Measurements from ENCODE around the gene TPI1.
"Not testable (repeated sequence)": the region's sequence is repeated elsewhere in the genome, so short reads cannot be mapped to it uniquely, and the experiment has no call there.

TPI1 gene

GRCh38 chr12:6896846-6897435 is 29.6 kb downstream of the TPI1 start:
- DNase-seq = no peak

GRCh38 chr12:6899427-6899826 is 32.1 kb downstream of the TPI1 start:
- no peak for DNase-seq

- peak; percentile 87 for DNase-seq
Measured at GRCh38 chr12:6899837-6900519, 32.6 kb downstream of the TPI1 start.

GRCh38 chr12:6902448-6902847 is 35.1 kb downstream of the TPI1 start:
- no peak for DNase-seq

- DNase-seq = peak; percentile 53
Measured at GRCh38 chr12:6903722-6904121, 36.4 kb downstream of the TPI1 start.

- peak; percentile 99 for DNase-seq
Measured at GRCh38 chr12:6904280-6905276, 37.2 kb downstream of the TPI1 start, which contains the start of gene LRRC23. TSS of gene LRRC23 (plus strand) at chr12:6904822. CDS start at chr12:6905634, 812 bp downstream.

GRCh38 chr12:6905414-6906040 is 38.2 kb downstream of the TPI1 start:
- no peak for DNase-seq

GRCh38 chr12:6908141-6908540 is 40.8 kb downstream of the TPI1 start:
- DNase-seq = not testable (repeated sequence)

GRCh38 chr12:6909421-6910145 is 42.3 kb downstream of the TPI1 start:
- DNase-seq = no peak

- DNase-seq = no peak
Measured at GRCh38 chr12:6912164-6912935, 45.0 kb downstream of the TPI1 start.

- peak; percentile 80 for DNase-seq
Measured at GRCh38 chr12:6914246-6914946, 47.1 kb downstream of the TPI1 start, which contains the start of gene ENO2. TSS of gene ENO2 (plus strand) at chr12:6914580. CDS start at chr12:6915833, 1,253 bp downstream.

GRCh38 chr12:6914947-6915788 is 47.8 kb downstream of the TPI1 start:
- peak; percentile 56 for DNase-seq

GRCh38 chr12:6915789-6916285 is 48.5 kb downstream of the TPI1 start:
- DNase-seq = no peak

- no peak for DNase-seq
Measured at GRCh38 chr12:6916426-6917200, 49.3 kb downstream of the TPI1 start.

GRCh38 chr12:6917491-6918231 is 50.3 kb downstream of the TPI1 start:
- no peak for DNase-seq

- no peak for DNase-seq
Measured at GRCh38 chr12:6919588-6919987, 52.3 kb downstream of the TPI1 start.

Measured in hematopoietic multipotent progenitor cell treated with erythropoietin and hydrocortisone succinate and interleukin-3 and kit ligand, for 4 days (in vitro differentiated cells).